Uterus (tissue), 4 donors: Measurements from ENCODE around the gene PAPSS1. TPM values are rescaled to one million over a fixed set of nuclear protein-coding genes. Genes with fewer than 3 reads are reported as not detected.

Experiments used
- DNase-seq, 2 donors: peaks; one replicate each; pipeline ENCODE4 v3.0.0-alpha.2; 2019 to 2020
- H3K27ac ChIP-seq, 2 donors: fragments of 200-600 bp; sonication (generic); 1 replicate in 1 of 2; 2 replicates in 1 of 2; pipeline ENCODE4 v1.5.1; 2016 to 2018
- H3K27me3 ChIP-seq, 2 donors: fragments of 200-600 bp; sonication (generic); one replicate each; pipeline ENCODE4 v1.5.1; 2018 to 2019; ENCODE audit warnings: control low read depth in 1 of 2
- H3K36me3 ChIP-seq, 2 donors: fragments of 200-600 bp; sonication (generic); one replicate each; pipeline ENCODE4 v1.5.1; 2019; ENCODE audit warnings: control low read depth in 1 of 2
- H3K4me1 ChIP-seq, 2 donors: fragments of 200-600 bp; sonication (generic); one replicate each; pipeline ENCODE4 v1.5.1; 2018 to 2019; ENCODE audit warnings: control low read depth in 1 of 2
- H3K4me3 ChIP-seq, 2 donors: fragments of 200-600 bp; sonication (generic); 1 replicate in 1 of 2; 2 replicates in 1 of 2; pipeline ENCODE4 v1.5.1; 2018 to 2019; ENCODE audit warnings: mild to moderate bottlenecking in 1 of 2
- H3K9me3 ChIP-seq, 2 donors: fragments of 200-600 bp; sonication (generic); one replicate each; pipeline ENCODE4 v1.5.1; 2019; ENCODE audit warnings: control low read depth in 1 of 2
- CTCF ChIP-seq, 4 experiments: fragments of 200-600 bp in 2 of 4; fragments of 450-650 bp in 2 of 4; sonication (generic) in 2 of 4; IDR thresholded peaks; one replicate each; pipeline ENCODE4 v1.5.1; 2016 to 2019; ENCODE audit warnings: antibody characterized with exemption in 4 of 4, mild to moderate bottlenecking in 2 of 4, moderate library complexity in 1 of 4
- POLR2A ChIP-seq, 2 donors: fragments of 450-650 bp; IDR thresholded peaks; one replicate each; pipeline ENCODE4 v1.6.1; 2016; ENCODE audit warnings: antibody characterized with exemption in 2 of 2, mild to moderate bottlenecking in 1 of 2, moderate library complexity in 1 of 2
- intact Hi-C: fragments of 100-400 bp; cut with DNase I; formaldehyde crosslinking; loops from one replicate; pipeline ENCODE4 v1.15.1; 2023; ENCODE audit warnings: low total_unique reads
- total RNA-seq, 4 donors: library from RNA; depleted of rRNA in 3 of 4; stranded (reverse); fragments of >200 nt in 3 of 4; gene quantifications; one replicate each; pipeline versions ENCODE4 v1.1.0 to v1.2.4, GENCODE V29; 2014 to 2023
- donor health status: DM: yes; HTN: yes; CAD: no.

Gene PAPSS1
- total RNA-seq, 4 donors from 2014 or later = 17.4 to 81.8 (median 25.9) TPM

GRCh38 chr4:107618656-107619055, 101.4 kb downstream of the PAPSS1 start:
- no peak overlapping the region for H3K27ac ChIP-seq
- DNase-seq = no peak
- intact Hi-C loops = no loop called here
- TF ChIP-seq POLR2A (IDR thresholded peaks at IDR 0.05) (no peak), CTCF (IDR thresholded peaks at IDR 0.05) (no peak)
- H3K27me3 ChIP-seq = no peaks in the 10 kb centered on the region
- H3K4me3 ChIP-seq = no peak overlapping the region
- no peaks in the 10 kb centered on the region for H3K9me3 ChIP-seq
- H3K4me1 ChIP-seq = no peaks in the 10 kb centered on the region
- H3K36me3 ChIP-seq = no peaks in the 10 kb centered on the region

GRCh38 chr4:107616838-107617389, 103.1 kb downstream of the PAPSS1 start:
- no peak for DNase-seq
- no peak overlapping the region for H3K4me3 ChIP-seq
- H3K4me1 ChIP-seq = no peaks in the 10 kb centered on the region
- intact Hi-C loops = no loop called here
- H3K9me3 ChIP-seq = no peaks in the 10 kb centered on the region
- H3K36me3 ChIP-seq = no peaks in the 10 kb centered on the region
- TF ChIP-seq CTCF (IDR thresholded peaks at IDR 0.05) (no peak), POLR2A (IDR thresholded peaks at IDR 0.05) (no peak)
- no peaks in the 10 kb centered on the region for H3K27me3 ChIP-seq
- H3K27ac ChIP-seq = no peak overlapping the region

- no peaks in the 10 kb centered on the region for H3K27me3 ChIP-seq
- no peaks in the 10 kb centered on the region for H3K9me3 ChIP-seq
- H3K36me3 ChIP-seq = no peaks in the 10 kb centered on the region
- H3K4me3 ChIP-seq = no peak overlapping the region
- no peak overlapping the region for H3K27ac ChIP-seq
- TF ChIP-seq CTCF (IDR thresholded peaks at IDR 0.05) = no peak
- no peak for TF ChIP-seq POLR2A (IDR thresholded peaks at IDR 0.05)
- H3K4me1 ChIP-seq = no peaks in the 10 kb centered on the region
- no peak for DNase-seq
- intact Hi-C loops = no loop called here
These were observed 104.2 kb downstream of the PAPSS1 start for GRCh38 chr4:107615809-107616208.

GRCh38 chr4:107603430-107603829, 116.6 kb downstream of the PAPSS1 start:
- intact Hi-C loops = no loop called here
- H3K4me1 ChIP-seq = no peaks in the 10 kb centered on the region
- no peaks in the 10 kb centered on the region for H3K27me3 ChIP-seq
- no peak for DNase-seq
- H3K36me3 ChIP-seq = no peaks in the 10 kb centered on the region
- H3K27ac ChIP-seq = no peak overlapping the region
- no peaks in the 10 kb centered on the region for H3K9me3 ChIP-seq
- H3K4me3 ChIP-seq = no peak overlapping the region
- no peak for TF ChIP-seq CTCF (IDR thresholded peaks at IDR 0.05)

GRCh38 chr4:107600983-107601382, 119.1 kb downstream of the PAPSS1 start:
- H3K27ac ChIP-seq = no peak overlapping the region
- intact Hi-C loops = no loop called here
- no peaks in the 10 kb centered on the region for H3K36me3 ChIP-seq
- no peaks in the 10 kb centered on the region for H3K27me3 ChIP-seq
- H3K9me3 ChIP-seq = no peaks in the 10 kb centered on the region
- no peak overlapping the region for H3K4me3 ChIP-seq
- H3K4me1 ChIP-seq = no peaks in the 10 kb centered on the region
- TF ChIP-seq CTCF (IDR thresholded peaks at IDR 0.05) (no peak), POLR2A (IDR thresholded peaks at IDR 0.05) (no peak)
- DNase-seq = no peak
